HG02642 (cell line): ENCODE results near the gene RPL12.
A peak's percentile ranks its signal among the peaks of the same experiment; 100 is the strongest.

Experiments
- ATAC-seq: cut with Tn5 transposase; IDR thresholded peaks from one replicate; pipeline ENCODE4 v1.9.1; 2021; ENCODE audit warnings: mild to moderate bottlenecking; ENCODE audit not compliant: unreplicated experiment, poor library complexity

The RPL12 gene

DNA sequence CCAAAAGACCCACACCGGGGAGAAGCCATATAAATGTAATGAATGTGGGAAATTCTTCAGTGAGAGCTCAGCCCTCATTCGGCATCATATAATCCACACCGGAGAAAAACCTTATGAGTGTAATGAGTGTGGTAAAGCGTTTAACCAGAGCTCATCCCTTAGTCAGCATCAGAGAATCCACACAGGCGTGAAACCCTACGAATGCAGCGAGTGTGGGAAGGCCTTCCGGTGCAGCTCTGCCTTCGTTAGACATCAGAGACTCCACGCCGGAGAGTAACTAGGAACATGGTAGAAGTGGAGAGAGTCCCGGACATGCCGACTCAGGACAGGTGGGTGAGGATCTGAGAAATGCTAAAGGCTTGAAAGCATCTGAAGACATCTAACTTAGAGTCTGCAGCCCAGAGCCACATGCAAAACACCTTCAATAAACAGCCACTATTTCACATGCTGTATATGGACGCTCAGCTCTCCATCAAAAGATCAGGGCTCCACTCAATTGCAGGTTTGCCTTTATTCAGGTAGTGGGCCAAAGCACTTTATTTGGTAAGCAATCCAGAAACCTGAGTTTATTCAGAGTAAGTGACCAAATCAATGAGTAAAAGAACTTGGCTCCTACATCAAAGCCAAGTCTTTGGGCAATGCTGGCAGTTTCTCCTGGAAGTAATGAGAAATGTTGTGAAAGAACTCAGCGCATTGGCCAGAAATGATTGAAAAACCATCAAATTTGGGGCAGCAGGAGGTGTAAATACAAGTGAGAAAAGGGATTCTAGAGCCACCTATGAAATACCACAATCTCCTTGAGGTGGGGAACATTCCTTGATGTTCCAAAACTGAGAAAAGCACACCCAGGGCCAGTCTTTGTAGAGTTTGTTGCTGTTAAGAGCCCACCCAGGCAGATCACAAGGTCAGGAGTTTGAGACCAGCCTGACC is 6.0 kb downstream of the RPL12 start:
- ATAC-seq = no peak

DNA sequence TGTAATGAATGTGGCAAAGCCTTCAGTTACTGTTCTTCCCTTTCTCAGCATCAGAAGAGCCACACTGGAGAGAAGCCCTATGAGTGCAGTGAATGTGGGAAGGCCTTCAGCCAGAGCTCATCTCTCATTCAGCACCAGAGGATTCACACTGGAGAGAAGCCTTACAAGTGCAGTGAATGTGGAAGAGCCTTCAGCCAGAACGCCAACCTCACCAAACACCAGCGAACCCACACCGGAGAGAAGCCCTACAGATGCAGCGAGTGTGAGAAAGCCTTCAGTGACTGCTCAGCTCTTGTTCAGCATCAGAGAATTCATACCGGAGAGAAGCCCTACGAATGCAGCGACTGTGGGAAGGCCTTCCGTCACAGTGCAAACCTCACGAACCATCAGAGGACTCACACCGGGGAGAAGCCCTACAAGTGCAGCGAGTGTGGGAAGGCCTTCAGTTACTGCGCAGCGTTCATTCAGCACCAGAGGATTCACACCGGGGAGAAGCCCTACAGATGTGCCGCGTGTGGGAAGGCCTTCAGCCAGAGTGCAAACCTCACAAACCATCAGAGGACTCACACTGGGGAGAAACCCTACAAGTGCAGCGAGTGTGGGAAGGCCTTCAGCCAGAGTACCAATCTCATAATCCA is 6.8 kb downstream of the RPL12 start:
- no peak for ATAC-seq

DNA sequence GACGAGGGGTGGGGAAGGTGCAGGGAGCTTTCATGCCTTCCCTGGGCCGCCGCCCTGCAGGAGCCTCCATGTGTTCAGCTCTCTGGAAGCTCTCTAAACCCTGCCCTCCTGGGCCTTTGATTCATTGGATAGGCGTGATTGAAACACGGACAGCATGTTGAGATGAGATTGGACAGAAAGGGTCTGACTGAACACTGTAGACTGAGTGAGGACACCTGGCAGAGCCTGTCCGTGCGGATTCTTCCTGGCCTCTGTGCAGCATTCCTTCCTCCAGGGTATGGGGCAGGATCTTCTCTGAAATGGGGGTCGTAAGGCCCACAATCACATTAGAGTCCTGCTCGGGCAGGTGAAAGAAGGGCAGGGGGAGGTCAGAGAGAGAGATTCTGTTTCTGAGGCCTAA is 12.8 kb downstream of the RPL12 start:
- ATAC-seq = no peak

DNA sequence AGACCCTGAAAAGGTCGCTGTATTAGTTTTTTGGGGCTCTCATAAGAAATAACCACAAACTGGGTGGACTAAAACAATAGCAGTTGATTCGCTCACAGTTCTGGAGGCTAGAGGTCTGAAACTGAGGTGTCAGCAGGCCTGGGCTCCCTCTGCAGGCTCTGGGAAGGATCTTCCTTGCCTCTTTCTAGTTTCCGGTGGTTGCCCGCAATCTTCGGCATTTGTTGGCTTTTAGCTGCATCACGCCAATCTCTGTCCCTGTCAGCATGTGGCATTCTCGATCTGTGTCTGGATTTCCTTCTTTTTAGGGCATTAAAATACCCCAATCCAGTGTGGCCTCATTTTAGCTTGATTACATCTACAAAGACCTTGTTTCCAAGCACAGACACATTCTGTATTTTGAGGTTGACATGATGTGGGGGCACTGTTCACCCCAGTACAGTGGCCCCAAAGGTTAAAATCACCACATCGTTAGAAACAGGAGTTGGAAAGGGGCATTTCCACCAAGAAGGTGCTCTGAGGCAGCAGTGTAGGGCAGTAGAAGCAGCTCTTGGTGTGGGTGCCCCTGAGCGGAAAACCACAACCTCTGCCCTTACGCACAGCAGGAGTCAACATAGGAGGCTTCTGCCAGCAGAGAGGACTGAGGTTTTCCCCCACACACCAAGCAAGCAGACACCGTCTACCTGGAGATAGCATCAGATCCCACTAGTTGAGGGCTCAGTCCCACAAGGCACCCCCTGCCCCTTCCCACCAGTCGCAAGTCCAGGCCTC is 13.5 kb downstream of the RPL12 start:
- ATAC-seq = no peak

DNA sequence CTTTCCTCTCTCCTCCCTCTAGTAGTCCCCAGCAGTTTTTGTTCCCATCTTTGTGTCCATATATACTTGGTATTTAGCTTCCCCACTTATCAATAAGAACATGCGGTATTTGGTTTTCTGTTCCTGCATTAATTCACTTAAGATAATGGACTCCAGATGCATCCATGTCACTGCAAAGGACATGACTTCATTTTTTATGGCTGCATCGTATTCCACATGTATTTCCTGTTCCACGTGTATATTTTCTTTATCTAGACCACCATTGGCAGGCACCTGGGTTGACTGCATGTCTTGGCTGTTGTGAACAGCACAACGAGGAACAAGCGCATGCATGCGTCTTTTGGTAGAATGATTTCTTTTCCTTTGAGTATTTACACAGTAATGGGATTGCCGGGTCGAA is 20.8 kb downstream of the RPL12 start:
- ATAC-seq = no peak

DNA sequence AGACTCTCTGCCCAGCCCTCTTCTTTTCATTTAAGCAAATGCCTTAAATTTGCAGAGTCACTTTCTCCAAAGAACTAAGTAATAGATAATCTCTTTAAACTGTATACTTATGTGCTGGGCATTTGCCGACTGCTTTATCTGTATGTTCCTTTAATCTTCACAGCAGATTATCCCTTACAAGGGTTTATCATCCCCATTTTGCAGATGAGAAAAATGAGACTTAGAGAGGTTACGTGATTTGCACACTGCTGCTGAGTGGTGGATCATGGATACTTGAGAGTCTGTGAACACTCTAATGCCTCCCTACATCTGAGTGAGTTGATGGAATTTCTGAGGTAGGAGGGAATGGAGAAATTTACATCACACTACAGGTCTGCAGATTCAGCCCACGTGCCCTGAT is 22.9 kb downstream of the RPL12 start:
- ATAC-seq = no peak

DNA sequence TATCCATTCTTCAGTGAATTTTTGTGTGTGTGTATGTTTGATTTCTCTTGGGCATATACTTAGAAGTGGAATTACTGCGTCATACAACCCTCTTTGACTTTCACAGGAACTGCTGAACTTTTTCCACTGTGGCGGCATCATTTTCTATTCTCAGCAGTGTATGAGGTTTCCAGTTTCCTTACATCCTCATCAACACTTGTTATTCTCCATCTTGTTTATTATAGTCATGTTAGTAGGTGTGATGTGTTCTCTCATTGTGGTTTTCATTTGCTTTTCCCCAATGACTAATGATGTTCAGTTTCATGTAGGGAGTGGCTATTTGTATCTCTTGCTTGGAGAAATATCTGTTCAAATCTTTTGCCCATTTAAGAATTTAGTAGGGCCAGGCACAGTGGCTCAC is 24.4 kb downstream of the RPL12 start:
- no peak for ATAC-seq

DNA sequence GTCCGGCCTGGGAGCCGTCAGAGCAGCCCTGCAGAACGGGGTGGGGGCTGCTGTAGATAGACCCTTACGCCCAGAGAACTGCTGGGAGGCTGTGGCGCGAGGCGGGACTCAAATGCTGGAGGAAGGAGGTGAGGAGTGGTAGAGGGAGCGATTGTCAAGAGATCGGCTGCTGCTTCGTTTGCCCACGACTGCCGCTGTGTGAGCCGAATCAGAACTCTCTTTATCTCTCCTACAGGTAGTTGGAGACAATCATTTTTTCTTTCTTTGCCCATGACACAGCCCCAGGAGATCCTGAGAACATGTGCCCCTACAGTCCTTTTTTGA is 26.6 kb downstream of the RPL12 start:
- ATAC-seq = no peak

DNA sequence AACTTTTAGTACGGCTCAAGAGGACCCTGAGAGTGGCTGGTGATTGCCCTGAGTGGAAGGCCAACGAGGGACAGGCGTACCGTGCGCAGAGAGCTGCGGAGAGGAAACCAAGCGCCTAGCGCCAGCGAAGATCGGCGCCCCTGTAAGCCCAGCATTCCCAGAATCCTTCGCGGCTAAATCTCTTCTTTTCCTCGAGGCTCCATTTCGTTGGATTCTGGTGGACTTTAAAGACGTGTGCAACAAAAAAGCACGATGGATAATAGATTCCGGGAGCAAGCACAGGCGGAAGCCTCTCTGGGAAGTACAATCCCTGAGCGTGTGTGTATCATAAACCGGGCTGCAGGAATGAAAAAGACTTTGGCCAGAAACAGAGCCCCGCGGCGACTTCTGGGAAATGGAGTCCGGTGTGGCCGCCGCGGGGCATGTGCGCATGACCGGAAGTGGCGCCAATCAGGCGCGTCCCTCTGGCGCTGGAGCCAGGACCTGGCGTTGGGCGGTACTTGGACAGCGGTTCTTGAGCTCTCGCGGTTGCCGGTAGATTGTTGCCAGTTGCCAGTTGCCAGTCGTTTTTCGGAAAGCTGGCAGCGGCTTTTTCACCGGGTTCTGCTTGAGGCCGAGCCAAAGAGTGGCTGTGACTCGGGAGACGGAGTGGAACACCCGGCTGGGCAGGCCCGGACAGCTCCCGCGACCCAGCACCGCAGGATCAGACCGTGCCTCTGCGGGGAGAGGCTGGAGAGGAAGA is 27.1 kb downstream of the RPL12 start, which contains the start of gene ZNF79:
TSS of gene ZNF79 (plus strand) at position 449 of the 742 bp plus-strand sequence. CDS start 406 bp downstream, outside the sequence.
- peak; percentile 91 for ATAC-seq

DNA sequence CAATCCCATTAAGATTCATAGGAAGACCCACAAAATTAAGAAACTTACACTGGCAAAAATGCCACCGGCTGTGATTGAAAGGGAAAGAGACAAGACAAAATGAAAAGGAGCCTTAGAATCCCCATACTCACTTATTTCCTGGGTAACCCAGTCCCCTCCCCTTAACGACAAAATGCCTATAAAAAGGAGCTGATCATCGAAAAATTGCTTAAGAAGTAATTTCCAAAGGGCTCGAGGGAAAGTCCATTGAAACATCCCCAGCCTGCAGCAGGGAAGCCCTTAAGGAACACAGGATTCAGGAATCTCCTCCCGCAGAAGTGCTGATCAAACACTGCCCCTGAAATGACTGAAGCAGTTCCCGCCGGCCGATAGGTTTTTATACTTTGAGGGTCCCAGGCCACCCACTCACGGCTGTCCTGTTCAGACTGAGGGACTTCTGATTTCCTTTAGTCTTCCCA is 27.7 kb downstream of the RPL12 start:
- peak; percentile 9 for ATAC-seq

DNA sequence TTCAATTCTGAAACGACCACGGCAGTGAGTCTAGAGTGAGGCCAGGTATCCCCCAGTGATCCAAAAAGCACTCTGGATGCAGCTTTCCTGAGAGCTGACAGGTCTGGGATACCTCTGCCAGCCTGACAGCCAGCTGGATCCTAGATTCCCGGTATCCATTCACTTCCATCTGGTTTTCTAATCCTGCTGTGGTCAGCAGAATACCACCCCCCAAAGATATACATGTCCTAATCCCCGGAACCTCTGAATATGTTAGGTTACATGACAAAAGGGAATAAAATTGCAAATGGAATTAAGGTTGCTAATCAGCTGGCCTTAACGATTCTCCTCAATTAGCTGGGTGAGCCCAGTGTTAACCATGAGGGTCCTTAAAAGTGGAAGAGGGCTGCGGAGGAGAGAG is 28.4 kb downstream of the RPL12 start:
- no peak for ATAC-seq

DNA sequence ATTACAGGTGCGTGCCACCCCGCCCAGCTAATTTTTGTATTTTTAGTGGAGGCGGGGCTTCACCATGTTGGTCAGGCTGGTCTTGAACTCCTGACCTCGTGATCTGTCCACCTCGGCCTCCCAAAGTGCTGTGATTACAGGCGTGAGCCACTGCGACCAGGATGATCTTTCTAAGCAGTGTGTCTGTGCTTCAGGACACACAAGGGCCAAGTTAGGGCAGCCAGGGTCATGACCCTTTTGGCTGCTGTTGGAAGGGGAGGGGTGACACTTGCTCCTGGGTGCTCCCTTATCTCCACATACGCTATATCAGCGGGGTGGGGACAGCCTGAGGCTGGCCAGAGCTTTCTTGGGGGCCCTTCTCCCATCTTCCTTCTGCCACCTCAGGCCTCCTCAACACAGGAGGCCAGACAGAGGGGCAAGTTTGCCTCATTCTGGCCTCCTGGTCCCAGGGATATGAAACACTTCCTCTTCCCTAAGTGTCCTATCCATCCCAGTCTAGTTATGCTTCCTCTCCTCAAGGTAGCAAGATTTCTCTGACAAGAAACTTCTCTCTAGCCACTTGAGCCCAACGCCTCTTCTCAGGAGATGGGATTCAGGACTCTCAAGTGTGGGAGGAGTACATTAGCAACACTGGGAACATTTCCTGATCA is 28.9 kb downstream of the RPL12 start:
- ATAC-seq = no peak

DNA sequence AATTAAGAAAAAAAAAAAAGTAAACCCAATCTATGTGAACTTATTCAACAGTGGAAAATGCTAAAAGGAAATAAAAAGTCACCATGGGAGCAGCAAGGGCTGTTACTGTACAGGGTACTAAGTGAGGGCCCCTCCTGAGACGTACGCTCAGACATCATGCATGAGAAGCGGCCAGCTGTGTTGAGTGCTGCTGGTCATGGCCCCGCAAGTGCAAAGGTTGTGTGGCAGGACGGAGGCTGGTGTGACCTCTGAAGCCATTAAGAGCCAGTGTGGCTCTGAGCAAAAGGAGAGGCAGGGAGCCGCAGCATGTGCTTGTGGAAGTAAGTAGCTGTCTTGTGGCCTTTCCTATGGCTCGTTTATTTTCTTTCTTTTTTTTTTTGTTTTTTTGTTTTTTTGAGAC is 30.1 kb downstream of the RPL12 start:
- ATAC-seq = no peak

DNA sequence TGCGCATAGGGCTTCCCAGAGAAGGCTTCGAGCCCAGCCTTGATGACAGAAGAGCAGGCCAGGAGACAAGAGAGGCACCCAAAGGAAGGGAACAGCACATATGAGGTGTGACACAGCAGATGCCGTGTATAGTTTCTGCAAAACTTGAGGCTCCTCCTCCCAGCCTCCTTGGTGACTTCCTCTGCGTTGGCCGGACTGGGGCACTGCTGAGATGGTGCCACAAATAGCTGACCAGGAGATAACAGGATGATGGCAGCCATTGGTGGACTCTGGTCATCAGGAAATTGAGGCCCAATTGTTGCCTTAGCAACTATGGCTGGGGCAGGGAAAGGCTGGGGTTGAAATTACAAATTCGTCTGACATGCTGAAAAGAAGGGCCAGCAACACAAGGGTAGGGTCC is 31.9 kb downstream of the RPL12 start:
- ATAC-seq = no peak

DNA sequence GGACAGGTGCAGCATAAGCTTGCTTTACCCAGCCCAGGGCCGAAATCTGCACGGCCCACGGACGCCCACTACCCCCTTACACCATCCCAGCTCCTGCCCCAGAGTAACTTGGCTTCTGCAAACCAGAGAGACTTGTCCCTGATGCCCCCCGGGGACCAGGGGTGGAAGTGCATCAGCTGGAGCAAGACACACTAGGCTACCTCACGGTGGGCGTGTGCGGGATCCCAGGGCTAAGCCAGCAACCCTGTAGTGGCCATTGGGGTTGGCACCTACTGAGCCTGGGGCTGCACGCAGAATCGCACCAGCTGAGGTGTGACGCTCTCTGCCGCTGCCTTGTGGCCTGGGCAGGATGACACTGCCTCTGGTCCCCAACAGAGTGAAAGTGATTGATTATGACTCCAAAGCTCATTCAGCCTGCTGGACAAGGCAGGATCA is 33.2 kb downstream of the RPL12 start:
- no peak for ATAC-seq

DNA sequence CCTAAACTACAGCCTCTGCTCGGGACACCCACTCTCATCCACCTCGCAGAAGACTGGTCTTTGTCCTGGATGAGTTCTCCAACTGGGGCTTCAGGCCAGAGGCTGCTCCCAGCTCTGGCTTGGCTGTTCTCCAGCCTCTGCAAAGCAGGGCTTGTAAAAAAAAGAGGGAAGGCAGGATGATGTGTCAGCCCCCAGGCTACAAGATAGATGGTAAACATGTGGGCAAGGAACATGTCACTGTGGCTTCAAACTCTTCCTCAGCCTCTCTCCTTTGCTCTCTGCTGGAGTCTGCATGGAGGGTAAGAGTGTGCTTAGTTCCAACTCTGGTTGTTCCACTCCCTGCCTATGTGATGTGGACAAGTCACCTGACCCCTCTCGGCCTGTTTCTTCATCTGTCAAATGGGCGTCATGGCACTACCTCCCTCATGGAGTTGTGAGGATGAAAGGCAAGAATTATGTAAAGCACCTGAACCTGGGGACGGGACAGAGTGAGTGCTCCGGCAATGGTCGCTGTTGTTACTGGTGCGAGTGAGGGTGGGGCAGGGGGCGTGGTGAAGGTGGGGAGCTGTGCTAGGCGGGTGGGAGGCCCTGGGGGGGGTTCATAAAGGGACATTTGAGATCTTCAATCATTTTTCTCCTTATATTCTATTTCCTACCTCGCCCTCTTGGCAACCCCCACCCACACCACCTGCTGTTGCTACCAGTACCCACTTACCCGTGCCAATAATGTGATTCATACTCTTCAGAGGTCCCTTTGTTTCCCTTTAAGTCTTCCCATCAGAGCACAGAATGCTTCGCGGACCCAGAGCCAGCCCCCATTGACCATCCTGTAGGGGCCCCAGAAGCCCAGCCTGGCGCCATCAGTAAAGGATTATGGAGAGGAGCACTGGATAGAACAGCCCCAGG is 33.8 kb downstream of the RPL12 start:
- ATAC-seq = no peak

DNA sequence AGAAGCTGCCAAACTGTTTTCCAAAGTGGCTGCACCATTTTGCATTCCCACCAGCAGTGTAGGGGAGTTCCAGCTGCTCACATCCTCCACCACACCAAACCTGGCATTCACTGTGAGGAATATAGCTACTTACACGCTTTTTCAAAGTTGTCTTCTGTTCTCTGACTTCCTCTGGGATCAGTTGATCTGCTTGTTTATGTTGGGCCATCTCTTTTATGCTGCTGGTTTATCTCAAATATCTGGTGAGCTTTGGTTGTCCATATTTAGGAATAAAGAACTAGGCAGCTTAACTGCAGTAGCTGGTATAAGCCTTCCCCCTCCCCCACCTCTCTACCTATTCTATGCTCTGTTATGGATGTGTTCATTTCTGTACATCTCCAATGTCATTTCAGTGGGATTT is 35.5 kb downstream of the RPL12 start:
- no peak for ATAC-seq

DNA sequence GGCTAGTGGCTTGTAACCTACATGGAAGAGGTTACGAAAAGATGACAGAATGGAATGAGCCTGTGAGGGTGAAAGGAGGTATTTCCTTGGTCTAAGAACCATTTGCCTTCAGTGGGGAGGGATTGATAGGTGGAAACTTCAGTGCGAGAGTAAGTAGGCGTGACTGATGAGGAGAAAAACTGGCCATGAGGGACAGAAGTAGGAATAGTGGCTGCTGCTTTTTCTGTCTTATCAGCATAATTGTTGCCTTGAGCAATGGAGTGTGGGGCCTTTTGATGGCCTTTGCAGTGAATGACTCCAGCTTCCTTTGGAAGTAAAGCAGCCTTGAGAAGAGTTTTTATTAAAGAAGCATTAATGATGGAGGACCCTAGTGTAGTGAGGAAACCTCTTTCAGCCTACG is 36.1 kb downstream of the RPL12 start:
- ATAC-seq = no peak

DNA sequence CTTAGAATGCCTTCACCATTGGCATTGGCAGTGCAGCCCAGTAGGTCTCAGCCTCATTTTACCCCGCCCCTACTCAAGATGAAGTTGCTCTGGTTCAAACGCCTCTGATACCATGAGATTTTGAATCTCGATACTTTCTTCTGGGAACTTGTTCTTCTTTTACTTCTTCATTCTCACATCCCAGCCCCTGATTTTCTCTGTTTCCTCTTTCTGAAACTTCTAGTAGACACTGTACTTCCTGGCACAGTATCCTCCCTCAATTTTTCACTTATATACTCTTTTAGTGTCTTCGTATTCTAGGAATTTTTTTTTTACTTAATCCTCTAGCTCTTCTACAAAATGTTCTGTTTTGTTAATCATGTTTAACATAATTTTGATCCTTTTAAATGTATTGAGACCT is 40.1 kb downstream of the RPL12 start:
- ATAC-seq = no peak
